ENCODE measurements around the gene ALK.

ALK gene

GRCh38 chr2:29196792-29197788, 724.3 kb downstream of the ALK start:
- peak; percentile 55 to 66 for DNase-seq (ENCODE audit: low read depth in 2 of 2)

GRCh38 chr2:29195796-29196195, 725.6 kb downstream of the ALK start:
- no peak for DNase-seq (ENCODE audit: low read depth in 2 of 2)

GRCh38 chr2:29193681-29194080, 727.7 kb downstream of the ALK start:
- no peak for DNase-seq (ENCODE audit: low read depth in 2 of 2)

GRCh38 chr2:29193111-29193510, 728.3 kb downstream of the ALK start:
- no peak for DNase-seq (ENCODE audit: low read depth in 2 of 2)

GRCh38 chr2:29192526-29192925, 728.9 kb downstream of the ALK start:
- DNase-seq (ENCODE audit: low read depth in 2 of 2), result no peak

GRCh38 chr2:29191817-29192216, 729.6 kb downstream of the ALK start:
- DNase-seq (ENCODE audit: low read depth in 2 of 2), result no peak

GRCh38 chr2:29189052-29189451, 732.3 kb downstream of the ALK start:
- DNase-seq (ENCODE audit: low read depth in 2 of 2), result no peak

- DNase-seq (ENCODE audit: low read depth in 2 of 2), result no peak
These were observed 733.5 kb downstream of the ALK start for GRCh38 chr2:29187926-29188325.

- no peak for DNase-seq (ENCODE audit: low read depth in 2 of 2)
These were observed 734.6 kb downstream of the ALK start for GRCh38 chr2:29186817-29187216.

GRCh38 chr2:29184531-29184930, 736.9 kb downstream of the ALK start:
- no peak for DNase-seq (ENCODE audit: low read depth in 2 of 2)

- DNase-seq (ENCODE audit: low read depth in 2 of 2), result no peak
These were observed 738.5 kb downstream of the ALK start for GRCh38 chr2:29182920-29183319.

GRCh38 chr2:29182334-29182733, 739.1 kb downstream of the ALK start:
- DNase-seq (ENCODE audit: low read depth in 2 of 2), result no peak

- DNase-seq (ENCODE audit: low read depth in 2 of 2), result no peak
These were observed 746.0 kb downstream of the ALK start for GRCh38 chr2:29175338-29175737.

- no peak for DNase-seq (ENCODE audit: low read depth in 2 of 2)
These were observed 746.4 kb downstream of the ALK start for GRCh38 chr2:29174937-29175336.

GRCh38 chr2:29166242-29167039, 754.9 kb downstream of the ALK start:
- no peak for DNase-seq (ENCODE audit: low read depth in 2 of 2)

- no peak for DNase-seq (ENCODE audit: low read depth in 2 of 2)
These were observed 755.8 kb downstream of the ALK start for GRCh38 chr2:29165362-29166241.

- no peak for DNase-seq (ENCODE audit: low read depth in 2 of 2)
These were observed 757.1 kb downstream of the ALK start for GRCh38 chr2:29164091-29164846.

- DNase-seq (ENCODE audit: low read depth in 2 of 2), result no peak
These were observed 759.0 kb downstream of the ALK start for GRCh38 chr2:29162204-29162928.

GRCh38 chr2:29160184-29160583, 761.2 kb downstream of the ALK start:
- no peak for DNase-seq (ENCODE audit: low read depth in 2 of 2)

GRCh38 chr2:29159125-29159524, 762.3 kb downstream of the ALK start:
- no peak for DNase-seq (ENCODE audit: low read depth in 2 of 2)

All from stimulated activated CD8-positive, alpha-beta memory T cell treated with anti-CD3 and anti-CD28 coated beads, Interleukin-2, amount 100 ng/mL, for 48 hours (primary cell).